Muscle layer of duodenum (tissue), 2 donors: Measurements from ENCODE around the gene RFX1.
A peak's percentile ranks its signal among the peaks of the same experiment; 100 is the strongest.

Source experiments
- H3K27ac ChIP-seq: one replicate; pipeline ENCODE4 v1.7.0; 2013; ENCODE audit warnings: mild to moderate bottlenecking, low read length
- H3K27me3 ChIP-seq: one replicate; pipeline ENCODE4 v1.7.0; 2013; ENCODE audit warnings: low read depth, mild to moderate bottlenecking, control low read depth, low read length
- H3K36me3 ChIP-seq, 2 donors: one replicate each; pipeline ENCODE4 v1.7.0; 2013; ENCODE audit warnings: low read length in 2 of 2, control low read depth in 1 of 2, mild to moderate bottlenecking in 1 of 2; ENCODE audit not compliant: insufficient read depth in 2 of 2, control insufficient read depth in 1 of 2
- H3K4me1 ChIP-seq, 2 donors: one replicate each; pipeline ENCODE4 v1.7.0; 2013; ENCODE audit warnings: low read length in 2 of 2, mild to moderate bottlenecking in 2 of 2, control low read depth in 1 of 2, moderate library complexity in 1 of 2; ENCODE audit not compliant: insufficient read depth in 2 of 2, control insufficient read depth in 1 of 2
- H3K4me3 ChIP-seq, 2 donors: one replicate each; pipeline ENCODE4 v1.7.0; 2013; ENCODE audit warnings: low read length in 2 of 2, low read depth in 1 of 2, mild to moderate bottlenecking in 1 of 2
- H3K9me3 ChIP-seq, 2 donors: one replicate each; pipeline ENCODE4 v1.7.0; 2013; ENCODE audit warnings: low read length in 2 of 2, control low read depth in 1 of 2, mild to moderate bottlenecking in 1 of 2; ENCODE audit not compliant: control insufficient read depth in 1 of 2
- donor health status: healthy.

Gene RFX1

GRCh38 chr19:14004619-14005348 lies 1.3 kb downstream of the RFX1 start:
- H3K36me3 ChIP-seq = peaks cover 0 to 7% of the 10 kb centered on the region in 2 donors
- peak overlapping the region; percentile 96 for H3K27ac ChIP-seq
- no peaks in the 10 kb centered on the region for H3K27me3 ChIP-seq
- H3K4me1 ChIP-seq = peaks cover 0 to 4% of the 10 kb centered on the region in 2 donors
- H3K9me3 ChIP-seq = no peaks in the 10 kb centered on the region
- H3K4me3 ChIP-seq = peak overlapping the region; percentile 60 to 73

- H3K36me3 ChIP-seq = peaks cover 0 to 7% of the 10 kb centered on the region in 2 donors
- H3K4me1 ChIP-seq = peaks cover 0 to 4% of the 10 kb centered on the region in 2 donors
- H3K9me3 ChIP-seq = no peaks in the 10 kb centered on the region
- no peaks in the 10 kb centered on the region for H3K27me3 ChIP-seq
- H3K4me3 ChIP-seq = no peak overlapping the region
- H3K27ac ChIP-seq = peak overlapping the region; percentile 35
Observed at GRCh38 chr19:14003251-14004055, 2.7 kb downstream of the RFX1 start.

GRCh38 chr19:14002571-14003250 lies 3.4 kb downstream of the RFX1 start:
- Histone ChIP-seq H3K4me1 (peaks cover 0 to 4% of the 10 kb centered on the region in 2 donors), H3K27me3 (no peaks in the 10 kb centered on the region), H3K36me3 (peaks cover 0 to 10% of the 10 kb centered on the region in 2 donors), H3K27ac (peak overlapping the region; percentile 35), H3K4me3 (no peak overlapping the region), H3K9me3 (no peaks in the 10 kb centered on the region)

- no peak overlapping the region for H3K27ac ChIP-seq
- H3K36me3 ChIP-seq = peaks cover 0 to 10% of the 10 kb centered on the region in 2 donors
- no peaks in the 10 kb centered on the region for H3K9me3 ChIP-seq
- peaks cover 0 to 4% of the 10 kb centered on the region in 2 donors for H3K4me1 ChIP-seq
- no peak overlapping the region for H3K4me3 ChIP-seq
- H3K27me3 ChIP-seq = no peaks in the 10 kb centered on the region
Observed at GRCh38 chr19:14000691-14001375, 5.3 kb downstream of the RFX1 start.

GRCh38 chr19:13999085-13999484 lies 7.0 kb downstream of the RFX1 start:
- no peaks in the 10 kb centered on the region for H3K9me3 ChIP-seq
- no peak overlapping the region for H3K4me3 ChIP-seq
- no peak overlapping the region for H3K27ac ChIP-seq
- peaks cover 0 to 9% of the 10 kb centered on the region in 2 donors for H3K36me3 ChIP-seq
- no peaks in the 10 kb centered on the region for H3K27me3 ChIP-seq
- H3K4me1 ChIP-seq = no peaks in the 10 kb centered on the region

GRCh38 chr19:13998426-13998825 lies 7.7 kb downstream of the RFX1 start:
- no peaks in the 10 kb centered on the region for H3K4me1 ChIP-seq
- no peaks in the 10 kb centered on the region for H3K27me3 ChIP-seq

GRCh38 chr19:13997631-13997962 lies 8.5 kb downstream of the RFX1 start:
- no peak overlapping the region for H3K4me3 ChIP-seq
- H3K9me3 ChIP-seq = no peaks in the 10 kb centered on the region
- H3K27ac ChIP-seq = no peak overlapping the region
- peaks cover 0 to 10% of the 10 kb centered on the region in 2 donors for H3K36me3 ChIP-seq
- H3K4me1 ChIP-seq = no peaks in the 10 kb centered on the region
- no peaks in the 10 kb centered on the region for H3K27me3 ChIP-seq

More at GRCh38 chr19:13998426-13998825, 7.7 kb downstream of the RFX1 start:
- peaks cover 0 to 9% of the 10 kb centered on the region in 2 donors for H3K36me3 ChIP-seq
- no peak overlapping the region for H3K27ac ChIP-seq
- no peak overlapping the region for H3K4me3 ChIP-seq
- no peaks in the 10 kb centered on the region for H3K9me3 ChIP-seq

GRCh38 chr19:13996928-13997630 lies 9.0 kb downstream of the RFX1 start:
- Histone ChIP-seq H3K4me1 (no peaks in the 10 kb centered on the region), H3K9me3 (no peaks in the 10 kb centered on the region), H3K4me3 (no peak overlapping the region), H3K27me3 (no peaks in the 10 kb centered on the region), H3K36me3 (peaks cover 0 to 14% of the 10 kb centered on the region in 2 donors), H3K27ac (no peak overlapping the region)

GRCh38 chr19:13995878-13996765 lies 10.0 kb downstream of the RFX1 start:
- no peak overlapping the region for H3K27ac ChIP-seq

More at GRCh38 chr19:13995878-13996765, 10.0 kb downstream of the RFX1 start:
- no peaks in the 10 kb centered on the region for H3K9me3 ChIP-seq
- peaks cover 0 to 14% of the 10 kb centered on the region in 2 donors for H3K36me3 ChIP-seq
- no peaks in the 10 kb centered on the region for H3K4me1 ChIP-seq
- no peaks in the 10 kb centered on the region for H3K27me3 ChIP-seq
- no peak overlapping the region for H3K4me3 ChIP-seq
